DND-41 (cell line): ENCODE results near the gene ZIC4.

Experiments
- ATAC-seq: fragments of 200-7000 bp; cut with Tn5 transposase; 3 replicates; pipeline ENCODE4 v1.9.1; 2021; ENCODE audit warnings: low read depth; ENCODE audit not compliant: insufficient read depth
- DNase-seq: peaks from one replicate; pipeline ENCODE4 v3.0.0-alpha.2; 2020
- H2AFZ ChIP-seq: 2 replicates; pipeline ENCODE4 v1.6.0; 2012; ENCODE audit warnings: low read depth, low read length
- H3K27ac ChIP-seq: 2 replicates; pipeline ENCODE4 v1.5.1; 2012; ENCODE audit warnings: low read length, inconsistent platforms
- H3K27me3 ChIP-seq: fragments of 200-600 bp; sonication (generic); 2 replicates; pipeline ENCODE4 v1.6.0; 2012; ENCODE audit warnings: low read length, mild to moderate bottlenecking, inconsistent platforms; ENCODE audit not compliant: insufficient read depth, poor library complexity
- H3K36me3 ChIP-seq: 2 replicates; pipeline ENCODE4 v1.5.1; 2012; ENCODE audit warnings: low read length, inconsistent platforms; ENCODE audit not compliant: insufficient read depth
- H3K4me1 ChIP-seq: 2 replicates; pipeline ENCODE4 v1.5.1; 2012; ENCODE audit warnings: mild to moderate bottlenecking, low read length; ENCODE audit not compliant: insufficient read depth
- H3K4me2 ChIP-seq: 2 replicates; pipeline ENCODE4 v1.6.0; 2012; ENCODE audit warnings: mild to moderate bottlenecking, moderate library complexity, low read length, inconsistent platforms; ENCODE audit not compliant: insufficient read depth
- H3K4me3 ChIP-seq, 2 experiments: fragments of 200-600 bp in 1 of 2; shearing (Covaris generic) in 1 of 2; 2 replicates each; pipeline ENCODE4 v1.5.1; 2012 to 2016; ENCODE audit warnings: inconsistent platforms in 2 of 2, low read length in 2 of 2, mild to moderate bottlenecking in 2 of 2, low read depth in 1 of 2, moderate library complexity in 1 of 2
- H3K79me2 ChIP-seq: 2 replicates; pipeline ENCODE4 v1.6.0; 2012; ENCODE audit warnings: low read length, inconsistent platforms; ENCODE audit not compliant: insufficient read depth
- H3K9ac ChIP-seq: 2 replicates; pipeline ENCODE4 v1.6.0; 2012; ENCODE audit warnings: low read depth, mild to moderate bottlenecking, inconsistent platforms, low read length, moderate library complexity
- H3K9me3 ChIP-seq: 2 replicates; pipeline ENCODE4 v1.5.1; 2012; ENCODE audit warnings: low read length, moderate library complexity, mild to moderate bottlenecking, inconsistent platforms; ENCODE audit not compliant: insufficient read depth, severe bottlenecking
- H4K20me1 ChIP-seq: 2 replicates; pipeline ENCODE4 v1.6.0; 2012; ENCODE audit warnings: low read length; ENCODE audit not compliant: insufficient read depth
- CTCF ChIP-seq: IDR thresholded peaks from 2 replicates; pipeline ENCODE4 v1.5.1; 2012; ENCODE audit warnings: borderline replicate concordance, low read length, moderate library complexity, mild to moderate bottlenecking; ENCODE audit not compliant: poor library complexity, severe bottlenecking; ENCODE audit errors: extremely low read depth
- EZH2 ChIP-seq: IDR thresholded peaks from 3 replicates; pipeline ENCODE4 v1.6.1; 2012; ENCODE audit warnings: borderline replicate concordance, low read depth, mild to moderate bottlenecking, moderate library complexity, low read length, inconsistent platforms; ENCODE audit not compliant: severe bottlenecking

Gene ZIC4

GRCh38 chr3:147379651-147380050 lies 26.7 kb downstream of the ZIC4 start:
- Histone ChIP-seq H3K27ac (no peak overlapping the region), H3K36me3 (no peaks in the 10 kb centered on the region), H3K79me2 (no peaks in the 10 kb centered on the region), H3K4me3 (no peak overlapping the region), H3K4me2 (no peak overlapping the region), H2AFZ (no peak overlapping the region), H4K20me1 (no peaks in the 10 kb centered on the region), H3K27me3 (no peaks in the 10 kb centered on the region), H3K4me1 (no peaks in the 10 kb centered on the region), H3K9ac (no peak overlapping the region), H3K9me3 (no peaks in the 10 kb centered on the region)
- DNase-seq (no peak), ATAC-seq (no peak)
- TF ChIP-seq CTCF (no peak), EZH2 (no peak)

DNA sequence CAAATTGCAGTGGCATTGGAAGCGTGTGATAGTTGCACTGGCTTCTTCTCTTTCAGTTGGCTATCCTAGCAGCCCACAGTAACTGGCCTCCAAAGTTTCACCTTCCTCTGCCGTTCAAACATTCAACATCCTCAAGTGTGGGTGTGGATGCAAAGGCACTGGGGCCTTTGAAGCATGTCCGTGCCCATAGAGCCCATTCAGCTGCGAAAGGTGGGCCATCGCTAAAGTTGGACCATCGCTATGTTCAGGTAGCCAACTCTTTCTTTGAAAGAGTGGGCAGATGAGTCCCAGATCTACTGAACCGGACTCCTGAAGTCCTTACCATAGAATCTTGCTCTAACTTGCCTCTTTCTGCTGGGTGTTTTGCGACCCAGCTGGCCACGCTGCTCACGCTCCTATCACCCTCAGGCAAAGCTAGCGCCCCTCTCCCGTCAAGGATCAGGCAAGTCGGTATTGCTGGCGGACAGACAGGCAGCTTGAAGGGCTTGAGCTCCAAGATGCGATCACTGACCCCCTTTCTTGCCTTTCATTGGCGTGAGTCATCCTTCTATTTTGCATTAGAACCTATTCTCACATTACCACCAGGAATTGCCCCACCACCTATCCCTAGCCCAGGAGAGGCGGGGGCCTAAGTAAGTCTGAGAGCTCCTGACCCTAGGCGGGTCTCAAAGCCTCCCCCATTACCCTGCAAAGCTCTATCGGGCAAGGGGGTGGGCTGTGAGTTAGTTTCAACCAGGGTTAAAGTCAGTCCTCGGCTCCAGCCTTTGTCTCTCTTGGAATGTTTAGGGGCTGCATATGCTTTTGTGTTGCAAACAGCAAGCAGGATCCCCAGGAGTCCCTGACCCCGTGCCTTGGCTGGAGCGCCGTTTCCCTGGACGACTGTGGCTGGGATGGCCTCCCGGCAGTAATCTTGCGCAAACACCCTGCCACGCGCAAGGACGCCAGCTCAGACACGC lies 28.7 kb downstream of the ZIC4 start:
- Histone ChIP-seq H4K20me1 (no peaks in the 10 kb centered on the region), H3K9me3 (no peaks in the 10 kb centered on the region), H3K79me2 (no peaks in the 10 kb centered on the region), H2AFZ (no peak overlapping the region), H3K27ac (no peak overlapping the region), H3K4me1 (no peaks in the 10 kb centered on the region), H3K27me3 (no peaks in the 10 kb centered on the region), H3K4me3 (no peak overlapping the region), H3K4me2 (no peak overlapping the region), H3K36me3 (no peaks in the 10 kb centered on the region), H3K9ac (no peak overlapping the region)
- no peak for ATAC-seq
- no peak for TF ChIP-seq CTCF
- no peak for TF ChIP-seq EZH2
- DNase-seq = no peak

DNA sequence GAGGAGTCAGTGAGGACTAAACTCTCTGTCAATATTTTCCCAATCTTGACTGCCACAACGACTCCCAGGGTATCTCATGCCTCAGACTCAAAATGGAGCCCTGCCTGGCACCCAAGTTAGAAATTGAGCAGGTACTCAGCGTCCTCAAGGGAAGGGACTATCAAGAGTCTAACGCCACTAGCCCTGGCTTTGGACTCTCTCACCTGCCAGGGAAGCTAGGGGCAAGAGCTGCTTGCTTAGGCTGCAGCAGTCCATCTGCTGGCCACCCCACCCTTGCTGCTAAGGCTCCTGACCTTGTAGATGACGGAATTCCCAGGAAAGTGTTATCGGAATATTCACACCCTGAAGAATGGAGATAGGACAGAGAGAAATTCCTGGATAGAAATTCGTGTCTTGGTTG lies 33.0 kb downstream of the ZIC4 start:
- no peak overlapping the region for H3K4me3 ChIP-seq
- no peaks in the 10 kb centered on the region for H3K36me3 ChIP-seq
- no peak for DNase-seq
- no peaks in the 10 kb centered on the region for H3K27me3 ChIP-seq
- no peaks in the 10 kb centered on the region for H4K20me1 ChIP-seq
- no peaks in the 10 kb centered on the region for H3K4me1 ChIP-seq
- H3K9ac ChIP-seq = no peak overlapping the region
- ATAC-seq = no peak
- H2AFZ ChIP-seq = no peak overlapping the region
- no peaks in the 10 kb centered on the region for H3K9me3 ChIP-seq
- TF ChIP-seq EZH2 (no peak), CTCF (no peak)
- H3K79me2 ChIP-seq = no peaks in the 10 kb centered on the region
- no peak overlapping the region for H3K27ac ChIP-seq
- no peak overlapping the region for H3K4me2 ChIP-seq
